Measurements from ENCODE around the gene ALDH3B1. TPM values are rescaled to one million over a fixed set of nuclear protein-coding genes. Genes with fewer than 3 reads are reported as not detected.

Gene ALDH3B1
- total RNA-seq, 1 experiment from 2014 or later, result 18.3 TPM

DNA sequence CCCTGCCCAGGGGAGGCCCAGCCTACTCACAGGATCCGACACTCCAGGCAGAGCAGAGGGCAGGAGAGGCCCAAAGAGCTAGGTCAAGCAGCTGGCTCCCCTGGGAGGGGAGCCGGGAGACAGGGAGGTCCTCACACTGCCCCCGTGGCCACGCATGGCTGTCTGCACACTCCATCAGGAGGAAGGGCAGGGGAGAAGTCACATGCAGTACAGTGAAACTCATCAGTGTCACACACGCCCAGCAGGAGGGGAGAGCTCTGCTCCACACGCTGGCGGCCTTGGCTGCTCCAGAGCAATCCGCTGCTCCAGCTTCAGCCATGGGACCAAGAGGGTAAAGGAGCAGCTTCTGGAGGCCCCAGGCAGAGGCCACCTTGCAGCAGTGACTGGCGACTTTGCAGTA, 43.0 kb downstream of the ALDH3B1 start:
- no TSS peak for BruUV-seq (replicated peaks)
- Histone ChIP-seq H3K27ac (ENCODE audit: low read length) (no peak overlapping the region), H3K36me3 (ENCODE audit: control insufficient read depth, insufficient read depth, low read length) (0 out of 2 replicates have a peak, but pooled peaks cover 2% of the 10 kb centered on the region), H3K4me3 (ENCODE audit: low read depth in 2 of 2, low read length in 2 of 2) (no peak overlapping the region), H3K9me3 (ENCODE audit: control insufficient read depth, insufficient read depth, low read depth, low read length) (no peaks in the 10 kb centered on the region), H3K4me1 (ENCODE audit: control insufficient read depth, insufficient read depth, low read length) (no peaks in the 10 kb centered on the region; the same call in 1 of the 2 replicates), H3K27me3 (ENCODE audit: control insufficient read depth, insufficient read depth, low read length) (no peaks in the 10 kb centered on the region)
- DNase-seq (ENCODE audit: low read depth, low spot score) (no peak), ATAC-seq (peak; percentile 22)
- in situ Hi-C loops (cut with HindIII; ENCODE audit: low pct_unique_long_range_greater_than_20kb, low sequenced_read_pairs) (no loop called here), intact Hi-C loops (cut with micrococcal nuclease; ENCODE audit: unreplicated experiment) (no loop called here)
- TF ChIP-seq SIN3A (IDR thresholded peaks at IDR 0.05; ENCODE audit: borderline replicate concordance, insufficient read depth, low read depth, low read length) (no peak), TCF7L2 (IDR thresholded peaks at IDR 0.05; ENCODE audit: low read depth, low read length) (no peak), POLR2AphosphoS5 (IDR thresholded peaks at IDR 0.05; ENCODE audit: low read depth, low read length) (no peak; the same call in 1 of the 2 replicates)
- TF ChIP-seq, protein P1, sequence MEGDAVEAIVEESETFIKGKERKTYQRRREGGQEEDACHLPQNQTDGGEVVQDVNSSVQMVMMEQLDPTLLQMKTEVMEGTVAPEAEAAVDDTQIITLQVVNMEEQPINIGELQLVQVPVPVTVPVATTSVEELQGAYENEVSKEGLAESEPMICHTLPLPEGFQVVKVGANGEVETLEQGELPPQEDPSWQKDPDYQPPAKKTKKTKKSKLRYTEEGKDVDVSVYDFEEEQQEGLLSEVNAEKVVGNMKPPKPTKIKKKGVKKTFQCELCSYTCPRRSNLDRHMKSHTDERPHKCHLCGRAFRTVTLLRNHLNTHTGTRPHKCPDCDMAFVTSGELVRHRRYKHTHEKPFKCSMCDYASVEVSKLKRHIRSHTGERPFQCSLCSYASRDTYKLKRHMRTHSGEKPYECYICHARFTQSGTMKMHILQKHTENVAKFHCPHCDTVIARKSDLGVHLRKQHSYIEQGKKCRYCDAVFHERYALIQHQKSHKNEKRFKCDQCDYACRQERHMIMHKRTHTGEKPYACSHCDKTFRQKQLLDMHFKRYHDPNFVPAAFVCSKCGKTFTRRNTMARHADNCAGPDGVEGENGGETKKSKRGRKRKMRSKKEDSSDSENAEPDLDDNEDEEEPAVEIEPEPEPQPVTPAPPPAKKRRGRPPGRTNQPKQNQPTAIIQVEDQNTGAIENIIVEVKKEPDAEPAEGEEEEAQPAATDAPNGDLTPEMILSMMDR (IDR thresholded peaks at IDR 0.05), result no peak
- TF ChIP-seq, protein P2, sequence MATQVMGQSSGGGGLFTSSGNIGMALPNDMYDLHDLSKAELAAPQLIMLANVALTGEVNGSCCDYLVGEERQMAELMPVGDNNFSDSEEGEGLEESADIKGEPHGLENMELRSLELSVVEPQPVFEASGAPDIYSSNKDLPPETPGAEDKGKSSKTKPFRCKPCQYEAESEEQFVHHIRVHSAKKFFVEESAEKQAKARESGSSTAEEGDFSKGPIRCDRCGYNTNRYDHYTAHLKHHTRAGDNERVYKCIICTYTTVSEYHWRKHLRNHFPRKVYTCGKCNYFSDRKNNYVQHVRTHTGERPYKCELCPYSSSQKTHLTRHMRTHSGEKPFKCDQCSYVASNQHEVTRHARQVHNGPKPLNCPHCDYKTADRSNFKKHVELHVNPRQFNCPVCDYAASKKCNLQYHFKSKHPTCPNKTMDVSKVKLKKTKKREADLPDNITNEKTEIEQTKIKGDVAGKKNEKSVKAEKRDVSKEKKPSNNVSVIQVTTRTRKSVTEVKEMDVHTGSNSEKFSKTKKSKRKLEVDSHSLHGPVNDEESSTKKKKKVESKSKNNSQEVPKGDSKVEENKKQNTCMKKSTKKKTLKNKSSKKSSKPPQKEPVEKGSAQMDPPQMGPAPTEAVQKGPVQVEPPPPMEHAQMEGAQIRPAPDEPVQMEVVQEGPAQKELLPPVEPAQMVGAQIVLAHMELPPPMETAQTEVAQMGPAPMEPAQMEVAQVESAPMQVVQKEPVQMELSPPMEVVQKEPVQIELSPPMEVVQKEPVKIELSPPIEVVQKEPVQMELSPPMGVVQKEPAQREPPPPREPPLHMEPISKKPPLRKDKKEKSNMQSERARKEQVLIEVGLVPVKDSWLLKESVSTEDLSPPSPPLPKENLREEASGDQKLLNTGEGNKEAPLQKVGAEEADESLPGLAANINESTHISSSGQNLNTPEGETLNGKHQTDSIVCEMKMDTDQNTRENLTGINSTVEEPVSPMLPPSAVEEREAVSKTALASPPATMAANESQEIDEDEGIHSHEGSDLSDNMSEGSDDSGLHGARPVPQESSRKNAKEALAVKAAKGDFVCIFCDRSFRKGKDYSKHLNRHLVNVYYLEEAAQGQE (IDR thresholded peaks at IDR 0.05; ENCODE audit: insufficient read depth in 1 of 2, low read depth in 2 of 2, low read length in 1 of 2), result no peak
- CTCF ChIA-PET, result no interaction called here
- POLR2A ChIA-PET, result no interaction called here

DNA sequence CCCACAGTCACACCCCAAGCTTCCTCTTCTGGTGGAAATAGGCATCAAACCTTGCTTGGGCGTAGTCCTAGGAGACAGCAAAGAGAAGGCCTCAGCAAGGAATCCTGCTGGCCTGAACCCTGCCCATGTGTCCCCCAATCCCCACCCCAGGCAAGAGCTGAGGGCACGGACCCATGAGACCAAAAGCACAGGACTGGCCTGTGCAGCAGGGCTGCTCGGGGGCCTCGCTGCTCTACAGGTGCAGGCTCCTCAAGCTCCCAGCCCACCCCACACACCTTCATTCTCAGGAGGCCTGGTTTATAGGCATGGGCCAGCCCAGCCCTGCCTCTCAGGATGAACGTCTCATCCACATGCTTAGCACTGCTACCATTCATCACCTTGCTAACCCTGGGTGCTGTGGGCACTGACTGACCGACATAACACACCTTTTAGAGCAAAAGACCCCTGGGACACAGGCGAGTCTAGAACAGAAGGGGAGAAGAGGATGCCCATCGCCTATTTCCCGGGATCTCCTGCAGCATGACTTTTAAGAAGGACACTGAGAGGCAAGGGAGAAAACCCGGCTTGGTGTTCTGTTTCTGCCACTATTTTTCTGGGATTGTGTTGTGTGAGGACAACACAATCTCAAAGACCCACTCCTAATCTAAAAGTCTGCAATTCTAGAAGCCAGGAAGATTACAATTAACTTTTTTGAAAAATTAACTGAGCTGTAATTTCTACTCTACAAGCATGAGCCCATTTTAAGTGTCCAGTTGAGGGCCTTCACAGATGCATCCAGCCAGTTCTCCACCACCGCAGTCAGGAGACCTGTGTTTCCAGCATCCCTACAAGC, 44.1 kb downstream of the ALDH3B1 start:
- no peaks in the 10 kb centered on the region; the same call in 1 of the 2 replicates for H3K4me1 ChIP-seq (ENCODE audit: control insufficient read depth, insufficient read depth, low read length)

More for the DNA sequence above, 44.1 kb downstream of the ALDH3B1 start:
- ATAC-seq (0 out of 2 replicates have a peak, but pooled peaks have one; percentile 10), DNase-seq (ENCODE audit: low read depth, low spot score) (no peak)
- Histone ChIP-seq H3K27me3 (ENCODE audit: control insufficient read depth, insufficient read depth, low read length) (no peaks in the 10 kb centered on the region), H3K36me3 (ENCODE audit: control insufficient read depth, insufficient read depth, low read length) (0 out of 2 replicates have a peak, but pooled peaks cover 3% of the 10 kb centered on the region), H3K9me3 (ENCODE audit: control insufficient read depth, insufficient read depth, low read depth, low read length) (no peaks in the 10 kb centered on the region), H3K4me3 (ENCODE audit: low read depth in 2 of 2, low read length in 2 of 2) (no peak overlapping the region), H3K27ac (ENCODE audit: low read length) (no peak overlapping the region; the same call in 1 of the 2 replicates)
- POLR2A ChIA-PET, result no interaction called here
- BruUV-seq (replicated peaks), result no TSS peak
- intact Hi-C loops (cut with micrococcal nuclease; ENCODE audit: unreplicated experiment) (no loop called here), in situ Hi-C loops (cut with HindIII; ENCODE audit: low pct_unique_long_range_greater_than_20kb, low sequenced_read_pairs) (no loop called here)
- TF ChIP-seq, protein P2 (IDR thresholded peaks at IDR 0.05; ENCODE audit: insufficient read depth in 1 of 2, low read depth in 2 of 2, low read length in 1 of 2), result no peak
- no peak for TF ChIP-seq TCF7L2 (IDR thresholded peaks at IDR 0.05; ENCODE audit: low read depth, low read length)
- TF ChIP-seq, protein P1 (IDR thresholded peaks at IDR 0.05), result no peak
- TF ChIP-seq POLR2AphosphoS5 (IDR thresholded peaks at IDR 0.05; ENCODE audit: low read depth, low read length), result peak; percentile 69
- TF ChIP-seq SIN3A (IDR thresholded peaks at IDR 0.05; ENCODE audit: borderline replicate concordance, insufficient read depth, low read depth, low read length), result no peak
- CTCF ChIA-PET, result no interaction called here

All from Panc1 (cell line).